GM19395 (cell line): Measurements from ENCODE around the gene KIF3A.

Experiments
- ATAC-seq: cut with Tn5 transposase; IDR thresholded peaks from one replicate; pipeline ENCODE4 v1.9.1; 2021; ENCODE audit warnings: mild to moderate bottlenecking, moderate library complexity; ENCODE audit not compliant: unreplicated experiment

The KIF3A gene

DNA sequence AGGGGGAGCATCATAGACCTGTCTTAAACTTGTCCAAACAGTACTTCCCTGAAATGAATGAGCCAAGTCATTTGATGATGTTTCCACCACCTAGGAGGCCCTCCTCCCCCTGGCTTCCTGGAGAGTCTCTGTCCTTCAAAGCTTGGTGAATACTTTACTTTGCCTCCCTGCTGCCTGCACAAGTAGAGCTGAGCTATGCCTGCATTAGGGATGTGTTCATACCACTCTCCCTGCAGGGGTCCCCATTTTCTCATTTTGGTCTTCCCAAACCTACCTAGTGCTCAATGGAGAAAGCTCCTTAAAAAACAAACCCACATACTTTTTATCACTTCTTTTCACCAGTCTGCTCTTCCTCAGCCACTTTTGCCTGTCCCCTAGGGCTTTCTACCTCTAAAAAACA is 17.6 kb upstream of the KIF3A start:
- ATAC-seq: no peak

GRCh38 chr5:132754111-132754510 is 16.8 kb upstream of the KIF3A start:
- ATAC-seq: no peak

DNA sequence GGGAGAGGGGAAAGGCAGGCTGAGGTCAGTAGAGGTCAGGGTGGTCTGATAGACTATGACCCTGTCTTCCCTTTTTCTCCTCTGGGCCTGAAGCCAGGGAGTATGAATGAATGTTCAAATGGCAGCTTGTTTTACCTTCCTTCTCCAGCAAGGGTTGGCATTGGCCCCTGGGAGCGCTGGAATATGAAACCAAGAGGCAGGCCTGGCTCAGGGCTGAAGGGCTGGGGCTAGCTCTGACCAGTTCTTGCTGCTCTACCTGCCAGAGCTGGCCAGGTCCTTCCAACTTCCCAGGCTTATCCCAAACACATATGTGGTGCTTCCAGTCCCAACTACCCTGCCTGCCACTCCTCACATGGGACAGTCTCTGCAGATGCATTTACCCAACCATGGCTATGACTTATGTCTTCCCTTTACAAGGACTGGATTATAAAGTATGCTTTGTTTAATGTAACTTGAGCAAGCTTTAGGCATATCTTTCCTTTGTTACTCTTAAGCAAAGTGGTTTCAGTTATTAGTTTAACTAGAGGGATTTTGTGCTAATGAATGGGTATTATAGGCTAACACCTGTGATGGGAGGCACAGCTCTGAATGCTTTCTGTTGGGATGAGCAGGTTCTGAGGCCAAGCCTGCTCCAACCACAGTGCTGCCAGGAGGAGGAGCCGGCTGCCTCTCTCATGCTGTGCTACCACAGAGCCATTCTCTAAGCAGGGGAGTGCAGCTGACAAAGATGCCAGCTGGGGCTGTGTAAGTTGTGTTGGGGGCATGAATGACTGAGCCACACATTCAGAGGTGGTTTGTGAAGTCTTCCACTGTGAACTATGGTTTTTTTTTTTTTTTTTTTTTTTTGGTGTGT is 16.0 kb upstream of the KIF3A start:
- no peak for ATAC-seq

DNA sequence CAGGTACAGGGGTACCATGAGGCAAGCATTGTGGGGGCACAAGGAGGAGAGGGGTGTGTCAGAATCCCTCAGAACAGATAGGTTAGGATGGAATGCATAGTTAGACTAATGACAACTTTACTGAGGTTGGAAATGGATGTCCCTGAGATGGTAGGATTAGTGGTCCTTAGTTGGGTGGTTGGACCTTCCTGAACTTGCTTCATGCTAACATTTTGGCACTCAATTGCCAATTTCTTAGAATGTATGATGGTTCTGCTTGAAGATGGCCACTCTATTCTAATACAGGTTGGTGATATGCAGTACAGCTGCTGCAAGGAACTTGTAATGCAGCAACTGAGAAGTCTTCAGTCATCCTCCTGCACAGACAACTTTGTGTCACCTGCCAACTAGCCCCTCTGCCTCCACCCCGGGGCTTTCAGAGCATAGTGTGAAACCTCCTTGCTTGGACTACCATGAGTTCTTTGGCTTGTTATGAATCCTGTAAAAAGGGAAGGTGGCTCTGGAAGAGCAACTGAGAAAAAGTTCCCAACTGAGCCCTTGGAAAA is 15.3 kb upstream of the KIF3A start:
- no peak for ATAC-seq

- no peak for ATAC-seq
These were observed 14.7 kb upstream of the KIF3A start for GRCh38 chr5:132751971-132752580.

GRCh38 chr5:132751444-132751843 is 14.1 kb upstream of the KIF3A start:
- ATAC-seq: peak; percentile 50

DNA sequence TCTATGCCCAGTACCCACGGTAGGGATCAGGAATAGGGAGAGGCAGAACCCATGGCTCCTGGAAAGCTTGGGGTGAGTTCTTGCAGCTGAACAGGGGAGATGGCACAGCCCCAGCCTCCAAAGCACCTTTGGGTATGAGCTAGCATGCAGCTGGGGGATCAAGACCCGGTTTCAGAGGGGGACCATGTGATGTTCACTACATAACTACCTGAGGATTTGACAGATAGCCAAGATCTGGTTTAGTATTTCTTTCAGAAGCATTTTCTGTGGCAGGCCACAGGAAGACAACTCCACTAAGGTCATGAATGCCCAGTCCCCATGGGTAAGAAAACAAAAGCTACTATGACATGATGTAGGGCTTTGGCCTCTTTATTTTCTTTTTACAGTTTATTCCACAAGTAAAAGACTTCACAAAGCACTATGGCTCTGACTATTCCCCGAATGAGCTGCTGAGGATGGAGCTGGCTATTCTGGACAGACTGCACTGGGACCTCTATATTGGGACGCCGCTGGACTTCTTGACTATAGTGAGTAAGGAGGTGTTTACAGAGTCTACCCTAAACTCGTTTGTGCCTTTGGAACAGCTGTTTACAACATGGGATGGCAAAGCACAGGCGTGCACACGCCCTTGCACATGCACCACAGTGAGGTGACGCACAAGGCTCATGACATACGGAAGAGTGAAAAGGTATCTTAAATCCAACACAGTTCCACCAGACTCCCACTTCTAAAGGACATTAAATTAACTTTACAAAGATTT is 13.3 kb upstream of the KIF3A start:
- peak; percentile 45 for ATAC-seq

GRCh38 chr5:132749506-132749905 is 12.2 kb upstream of the KIF3A start:
- ATAC-seq: no peak

DNA sequence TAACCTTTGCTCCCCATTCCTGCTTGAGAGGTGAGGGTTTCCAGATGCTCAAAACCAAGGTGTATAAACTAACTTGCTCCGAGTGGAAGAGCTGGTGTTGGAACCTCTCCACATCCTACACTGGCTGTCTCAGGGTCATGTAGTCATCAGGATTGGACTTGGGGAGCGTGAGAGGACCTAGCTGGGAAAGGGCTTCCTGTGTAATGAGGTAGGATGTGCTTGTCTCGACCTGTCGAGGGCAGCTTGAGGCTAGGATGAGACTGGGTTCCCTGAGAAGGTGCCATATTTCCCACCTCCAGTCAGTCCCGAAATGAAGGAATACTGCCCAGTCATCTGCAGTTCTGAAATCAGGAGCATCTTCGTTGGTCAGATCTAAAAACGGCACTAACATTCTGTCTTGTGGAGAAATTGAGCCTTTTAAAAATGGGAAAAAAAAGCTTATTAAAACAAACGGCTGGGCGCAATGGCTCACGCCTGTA is 11.2 kb upstream of the KIF3A start:
- ATAC-seq: no peak

DNA sequence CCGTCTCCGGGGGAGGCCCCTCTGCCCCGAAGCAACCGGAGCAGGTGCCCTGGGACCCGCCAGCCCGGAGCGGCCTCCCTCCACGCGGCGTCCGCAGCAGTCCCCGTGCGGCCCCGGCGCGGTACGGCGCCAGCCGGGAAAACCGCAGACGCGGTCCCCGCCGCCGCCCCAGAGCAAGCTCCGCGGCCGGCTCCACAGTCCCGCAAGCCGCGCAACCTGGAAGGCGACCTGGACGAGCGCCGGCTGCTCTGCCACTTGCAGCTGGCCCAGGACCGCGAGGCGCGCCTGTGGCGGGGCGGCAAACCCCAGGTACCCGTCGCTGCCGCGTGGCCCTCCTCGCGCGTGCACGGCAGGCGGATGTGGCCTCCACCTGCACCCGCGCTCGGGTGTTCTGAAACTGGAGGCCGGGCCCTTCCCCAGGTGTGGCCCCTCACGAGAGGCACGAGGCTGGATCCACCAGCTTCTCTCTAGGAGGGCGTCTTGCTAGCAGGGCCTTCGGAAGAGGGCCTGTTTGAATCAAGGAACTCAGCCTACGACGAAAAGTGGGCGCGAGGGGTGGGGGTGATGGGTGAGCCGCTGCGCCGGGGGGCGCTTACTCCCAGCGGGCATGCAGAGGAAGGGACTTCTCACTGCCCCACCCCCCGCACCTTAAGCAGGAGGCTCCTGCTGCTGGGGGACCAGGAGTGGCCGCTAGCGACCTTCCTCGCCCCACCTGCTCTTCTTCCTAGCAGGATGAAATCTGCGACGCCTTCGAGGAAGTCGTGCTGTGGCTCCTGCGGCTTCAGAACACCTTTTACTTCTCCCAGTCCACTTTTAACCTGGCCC is 10.5 kb upstream of the KIF3A start:
- no peak for ATAC-seq

DNA sequence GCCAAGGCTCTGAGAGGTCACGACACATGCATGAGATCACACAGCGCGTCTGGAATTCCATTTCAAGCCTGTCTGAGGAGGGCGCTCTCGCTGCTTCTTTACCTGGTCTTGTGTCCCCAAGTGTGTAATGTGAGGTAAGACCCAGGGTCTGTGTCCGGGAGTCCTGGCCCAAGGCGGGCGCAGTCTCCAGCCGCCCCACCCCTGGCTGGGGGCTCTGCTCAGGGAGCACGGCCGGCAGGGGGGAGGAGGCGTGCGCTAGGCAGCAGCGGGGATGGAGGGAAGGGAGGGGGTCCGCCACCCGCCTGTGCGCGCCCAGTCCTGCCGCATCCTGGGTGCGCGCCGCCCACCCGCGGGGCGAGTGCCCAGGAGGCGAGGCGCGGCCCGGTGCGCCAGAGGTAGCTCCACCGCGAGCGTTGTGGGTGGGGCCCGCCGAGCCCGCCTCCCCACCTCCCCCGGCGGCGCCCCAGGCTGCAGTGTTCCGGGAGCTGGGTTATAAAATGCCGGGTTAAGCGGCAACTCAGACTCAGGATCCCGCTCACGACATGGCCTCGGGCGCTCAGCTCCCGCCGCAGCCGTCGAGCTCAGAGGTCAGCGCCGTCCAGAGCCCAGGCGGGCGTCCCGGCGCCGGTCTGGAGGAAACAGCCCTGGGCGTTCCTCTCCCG is 9.7 kb upstream of the KIF3A start, which contains the start of gene CCNI2:
Gene CCNI2, plus strand, starts transcription at position 473 of the 662 bp plus-strand sequence. Its CDS starts 70 bp downstream, at position 543.
- ATAC-seq: no peak

DNA sequence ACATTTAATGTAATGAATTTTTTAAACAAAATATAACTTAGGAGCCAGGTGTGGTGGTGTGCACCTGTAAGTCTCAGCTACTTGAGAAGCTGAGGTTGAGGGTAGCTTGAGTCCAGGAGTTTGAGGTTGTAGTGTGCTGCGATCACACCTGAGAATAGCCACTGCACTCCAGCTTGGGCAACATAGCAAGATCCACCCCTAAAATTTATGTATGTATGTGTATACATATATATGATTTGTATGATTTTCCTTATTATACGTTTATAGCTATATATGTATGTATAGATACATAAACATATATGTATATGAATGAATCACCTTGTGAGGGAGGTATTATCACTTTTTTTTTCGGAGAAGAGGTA is 9.2 kb upstream of the KIF3A start:
- ATAC-seq: no peak

GRCh38 chr5:132744659-132745058 is 7.3 kb upstream of the KIF3A start:
- no peak for ATAC-seq

DNA sequence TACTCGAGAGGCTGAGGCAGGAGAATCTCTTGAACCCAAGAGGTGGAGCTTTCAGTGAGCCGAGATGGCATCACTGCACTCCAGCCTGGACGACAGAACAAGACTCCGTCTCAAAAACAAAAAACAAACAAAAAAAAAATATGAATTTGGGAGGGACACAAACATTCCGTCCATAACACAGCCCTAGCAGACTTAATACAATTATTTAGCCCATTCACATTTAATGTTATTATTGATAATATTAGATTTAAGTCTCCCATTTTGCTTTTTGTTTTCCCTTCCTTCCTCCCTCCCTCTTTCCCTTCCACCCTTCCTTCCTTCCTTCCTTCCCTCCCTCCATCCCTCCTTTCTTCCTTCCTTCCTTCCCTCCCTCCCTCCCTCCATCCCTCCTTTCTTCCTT is 5.3 kb upstream of the KIF3A start:
- no peak for ATAC-seq

DNA sequence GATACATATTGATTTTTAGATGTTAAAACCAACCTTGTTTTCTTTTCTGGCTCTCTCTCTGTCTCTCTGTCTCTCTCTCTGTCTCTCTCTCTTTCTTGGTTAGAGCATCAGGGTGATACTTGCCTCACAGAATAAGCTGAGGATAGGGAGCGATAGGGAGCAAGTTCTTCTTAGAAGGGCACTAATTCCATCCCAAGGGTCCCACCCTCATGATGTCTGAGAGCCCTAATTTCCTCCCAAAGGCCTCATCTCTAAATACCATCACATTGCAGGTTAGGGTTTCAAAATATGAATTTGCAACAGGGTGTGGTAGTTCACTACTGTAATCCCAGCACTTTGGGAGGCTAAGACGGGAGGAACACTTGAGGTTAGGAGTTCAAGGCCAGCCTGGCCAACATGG is 4.8 kb upstream of the KIF3A start:
- ATAC-seq: no peak

DNA sequence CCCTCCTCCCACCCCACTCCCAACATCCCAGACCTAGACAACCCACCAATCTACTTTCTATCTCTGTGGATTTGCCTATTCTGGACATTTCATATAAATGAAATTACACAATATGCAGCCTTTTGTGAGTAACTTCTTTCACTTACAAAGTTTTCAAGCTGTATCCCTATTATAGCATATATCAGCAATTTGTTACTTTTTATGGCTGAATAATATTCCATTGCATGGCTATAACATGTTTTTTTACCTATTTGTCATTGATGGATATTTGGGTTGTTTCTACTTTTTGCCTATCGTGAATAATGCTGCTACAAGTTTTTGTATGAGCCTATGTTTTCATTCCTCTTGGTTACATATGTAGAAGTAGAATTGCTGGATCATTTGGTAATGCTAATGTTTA is 1.9 kb upstream of the KIF3A start:
- ATAC-seq: no peak

DNA sequence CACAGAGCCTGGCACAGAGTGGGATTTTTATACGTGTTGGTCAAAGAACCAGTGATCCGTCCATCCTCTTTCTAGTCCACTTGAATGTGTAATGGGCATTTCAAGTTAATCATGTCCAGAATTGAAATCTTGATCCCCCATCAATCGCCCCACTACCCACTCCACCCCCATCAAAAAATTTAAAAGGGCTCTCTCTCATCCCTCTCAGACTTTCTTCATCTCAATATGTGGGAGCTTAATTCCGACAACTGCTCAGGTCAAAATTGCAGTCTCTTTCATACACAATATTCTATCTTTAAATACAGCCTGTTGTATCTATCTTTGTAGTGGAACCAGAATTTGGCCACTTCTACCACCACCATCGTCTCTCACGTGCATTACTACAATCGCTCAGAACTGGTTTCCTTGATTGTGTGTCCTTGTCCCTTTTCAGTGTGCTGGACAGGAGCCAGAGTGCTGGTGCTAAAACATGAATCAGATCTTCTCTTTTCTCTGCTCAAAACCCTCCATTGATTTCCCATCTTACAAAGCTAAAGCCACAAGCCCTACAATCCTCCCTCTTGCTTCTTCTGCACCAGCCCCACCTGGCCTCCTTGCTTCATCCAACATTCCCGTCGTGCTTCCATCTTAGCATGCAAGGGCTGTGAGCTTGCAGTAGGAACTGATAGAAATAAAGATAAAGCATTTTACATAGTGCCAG is 786 bp upstream of the KIF3A start:
- ATAC-seq: no peak

- no peak for ATAC-seq
These were observed 2.7 kb downstream of the KIF3A start for GRCh38 chr5:132734687-132735086.

- no peak for ATAC-seq
These were observed 3.7 kb downstream of the KIF3A start for GRCh38 chr5:132733499-132734148.
